Mesenteric fat pad (tissue), 1 donor: ENCODE results near the gene PDLIM3. TPM values are rescaled to one million over a fixed set of nuclear protein-coding genes. Genes with fewer than 3 reads are reported as not detected.
"Not testable (repeated sequence)": the region's sequence is repeated elsewhere in the genome, so short reads cannot be mapped to it uniquely, and the experiment has no call there.

Experiments
- DNase-seq: peaks from one replicate; pipeline ENCODE4 v3.0.0-alpha.2; 2020; ENCODE audit warnings: low spot score
- long read RNA-seq: library from polyadenylated mRNA; unstranded; transcript quantifications from one replicate; pipeline ENCODE4 v2.0.0, GENCODE V29; 2020
- total RNA-seq: library from RNA; stranded (reverse); fragmentation: NEBNext Ultra II Directional; extraction: Animal tissue kit (Norgen Biotek cat#: 25700); gene quantifications from one replicate; pipeline ENCODE4 v1.2.1, GENCODE V29; 2021
- donor health status: DM: yes; HTN: yes; CAD: no.

PDLIM3 gene
- 58.5 TPM for total RNA-seq
- long read RNA-seq, transcript PDLIM3-203 (7 exons, 1,672 nt): major isoform, 44 of 65 reads
- long read RNA-seq, partial matches to known transcripts: 2 of 65 reads
- long read RNA-seq, other reads (novel, unspliced or antisense): 17 of 65 reads

GRCh38 chr4:185534866-185535611 is at the start of gene PDLIM3:
Gene PDLIM3, minus strand, starts transcription at chr4:185535507. Its CDS starts 73 bp downstream, at chr4:185535434.
- DNase-seq: peak; percentile 90

GRCh38 chr4:185583813-185584212 is 48.5 kb upstream of the PDLIM3 start:
- DNase-seq: no peak

DNA sequence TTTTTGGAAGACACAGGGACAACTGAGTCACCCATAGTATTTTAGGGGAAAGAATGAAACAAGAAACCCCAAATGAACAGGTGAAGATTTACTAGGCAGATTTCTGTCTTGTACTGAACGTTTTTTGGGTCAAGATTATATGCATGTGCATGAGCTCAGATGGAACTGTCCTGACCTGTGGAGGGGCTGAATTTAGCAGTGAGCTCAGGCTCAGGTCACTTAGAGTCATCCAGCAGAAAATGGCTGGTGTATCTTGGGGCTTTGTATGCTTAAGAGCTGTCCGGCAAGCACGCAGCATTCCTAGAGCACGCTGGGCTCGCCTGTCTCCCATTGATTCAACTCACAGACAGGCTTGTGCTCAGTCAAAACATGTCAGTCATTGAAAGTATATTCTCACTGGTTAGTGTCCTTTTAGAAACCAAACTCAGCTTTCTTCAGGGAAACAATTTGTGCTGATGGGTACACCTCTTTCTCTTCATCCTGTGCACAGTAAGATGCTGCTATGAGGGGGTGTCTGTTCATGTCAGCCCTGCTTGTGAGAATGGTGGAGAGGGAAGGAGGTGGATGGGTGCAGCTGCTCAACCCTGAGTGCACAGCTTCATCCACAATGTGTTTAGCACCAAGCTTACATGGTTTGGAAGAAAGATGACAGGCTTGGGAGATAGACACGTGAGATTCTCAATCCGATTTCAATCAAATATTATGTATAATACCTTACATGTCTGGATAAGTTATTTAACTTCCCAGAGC is 47.5 kb upstream of the PDLIM3 start:
- DNase-seq: no peak

DNA sequence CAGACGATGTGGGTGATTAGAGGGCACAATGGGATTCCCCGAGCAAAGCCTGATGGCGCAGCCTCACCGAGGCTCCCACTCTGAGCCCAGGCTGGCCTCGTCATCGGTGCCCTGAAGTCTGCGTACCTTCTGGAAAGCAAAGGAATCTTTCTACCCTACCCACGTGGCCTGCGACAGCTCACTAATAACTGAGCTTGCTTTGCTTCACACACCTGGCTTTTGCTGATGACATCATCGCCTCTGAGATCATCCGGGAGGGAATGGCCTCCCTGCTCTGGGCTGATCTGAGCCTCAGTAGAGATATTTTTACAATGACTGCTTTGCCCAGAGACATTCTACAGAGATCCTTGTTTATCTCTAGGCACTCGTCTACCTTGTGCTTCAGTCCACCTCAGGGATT is 45.4 kb upstream of the PDLIM3 start:
- DNase-seq: no peak

DNA sequence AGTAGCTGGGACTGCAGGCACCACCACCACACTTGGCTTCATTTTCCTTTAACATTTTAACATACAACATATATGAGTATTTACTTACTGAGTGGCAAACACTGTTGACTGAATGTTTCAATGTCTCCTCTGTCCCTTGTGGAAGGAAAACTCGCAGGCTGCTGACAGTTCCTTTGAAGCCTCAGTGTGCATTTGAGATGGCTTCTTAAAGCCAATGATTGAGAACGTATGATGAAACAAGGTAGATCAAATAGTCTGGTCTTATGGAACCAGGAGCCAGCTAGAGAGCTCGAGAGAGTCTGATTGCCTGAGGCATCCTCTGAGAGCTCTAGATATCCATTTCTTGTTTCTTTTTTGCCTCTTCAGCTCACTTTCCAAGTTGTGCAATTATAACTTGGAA is 43.0 kb upstream of the PDLIM3 start:
- no peak for DNase-seq

GRCh38 chr4:185576962-185577950 is 41.9 kb upstream of the PDLIM3 start:
- DNase-seq: no peak

- DNase-seq: no peak
Observed at GRCh38 chr4:185576314-185576961, 41.1 kb upstream of the PDLIM3 start.

GRCh38 chr4:185573651-185574199 is 38.4 kb upstream of the PDLIM3 start:
- DNase-seq: no peak

GRCh38 chr4:185570727-185571126 is 35.4 kb upstream of the PDLIM3 start:
- no peak for DNase-seq

DNA sequence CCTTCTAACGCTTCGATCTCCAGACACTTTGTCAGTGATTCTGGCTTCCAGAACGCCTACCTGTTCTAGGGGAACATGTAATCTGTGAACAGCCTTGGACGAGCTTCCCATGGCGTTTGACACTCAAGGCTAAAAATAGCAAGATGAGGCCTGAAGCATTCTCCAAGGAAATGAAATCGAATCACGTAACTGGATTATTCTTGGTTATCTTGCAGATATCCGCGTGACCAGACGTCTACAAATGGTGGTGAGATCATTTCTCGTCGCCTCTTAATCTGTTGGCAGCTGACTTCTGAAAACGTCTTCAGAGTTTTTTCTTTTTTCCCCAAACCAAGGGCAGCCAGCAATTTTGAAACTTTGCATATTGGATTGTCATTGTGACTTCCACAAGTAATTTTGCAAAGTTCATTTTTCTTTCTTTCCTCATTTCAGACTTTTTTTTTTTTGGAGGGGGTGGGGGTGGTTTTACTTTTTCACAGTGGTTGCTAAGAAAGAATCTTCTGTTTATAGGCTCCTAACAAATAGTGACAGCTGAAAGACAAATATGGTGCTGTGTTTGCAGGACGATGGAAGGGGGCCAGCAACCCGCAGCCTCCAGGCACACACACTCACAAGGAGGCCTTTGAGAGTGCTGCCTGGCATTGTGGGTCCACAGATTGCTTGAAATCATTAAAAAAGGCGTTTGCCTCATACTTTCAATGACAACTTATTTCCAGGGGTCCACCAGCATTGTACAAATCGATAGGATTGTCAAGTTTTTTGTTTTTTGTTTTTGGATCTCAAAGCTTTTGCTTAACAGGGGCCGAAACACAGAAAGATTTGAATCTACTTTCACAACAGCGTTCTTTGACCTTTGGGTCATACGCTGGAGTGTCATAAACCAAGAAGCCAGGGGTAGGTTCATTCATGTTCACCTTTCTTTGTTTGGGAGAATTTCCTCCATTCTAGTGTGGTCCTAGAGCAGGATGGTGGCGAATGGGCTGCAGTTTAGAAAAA is 32.4 kb upstream of the PDLIM3 start:
- no peak for DNase-seq

- no peak for DNase-seq
Observed at GRCh38 chr4:185566972-185567371, 31.7 kb upstream of the PDLIM3 start.

DNA sequence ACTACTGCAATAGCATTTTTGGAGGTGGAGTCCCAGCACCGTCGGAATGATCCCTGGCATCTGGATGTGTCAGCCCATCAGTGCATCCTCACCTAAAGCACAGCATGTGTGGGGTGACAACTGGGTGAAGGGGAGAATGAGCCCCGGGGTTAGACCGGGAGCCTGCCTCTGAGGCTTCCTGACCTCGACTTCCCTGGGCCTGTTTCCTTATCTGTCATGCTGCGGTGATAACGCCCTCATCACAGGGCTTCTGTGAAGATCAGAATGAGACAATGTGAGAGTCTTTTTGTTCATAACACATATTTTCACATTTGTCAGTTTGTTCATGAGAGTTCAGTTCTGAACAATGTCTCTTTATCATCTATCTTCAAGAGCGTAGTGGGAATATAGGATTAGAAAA is 31.1 kb upstream of the PDLIM3 start:
- DNase-seq: no peak

DNA sequence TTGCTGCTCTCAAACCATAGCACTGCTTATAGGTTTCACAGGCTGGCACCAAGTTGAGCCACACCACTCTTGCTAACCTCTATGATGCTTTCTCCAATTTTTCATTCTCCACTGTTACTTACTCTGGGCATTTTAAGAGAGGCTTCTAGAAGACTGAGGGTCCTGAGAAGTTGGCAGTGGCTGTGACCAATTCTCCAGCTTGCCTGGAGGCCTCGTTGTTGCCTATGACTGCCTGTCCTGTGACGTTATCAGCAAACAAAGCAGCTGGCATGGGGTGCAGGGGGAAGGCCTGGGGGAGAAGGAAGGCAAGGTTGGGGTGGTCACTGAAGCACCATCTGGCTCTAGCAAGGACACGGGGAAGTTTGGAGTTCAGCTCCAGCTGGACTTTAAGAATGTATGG is 30.4 kb upstream of the PDLIM3 start:
- DNase-seq: no peak

DNA sequence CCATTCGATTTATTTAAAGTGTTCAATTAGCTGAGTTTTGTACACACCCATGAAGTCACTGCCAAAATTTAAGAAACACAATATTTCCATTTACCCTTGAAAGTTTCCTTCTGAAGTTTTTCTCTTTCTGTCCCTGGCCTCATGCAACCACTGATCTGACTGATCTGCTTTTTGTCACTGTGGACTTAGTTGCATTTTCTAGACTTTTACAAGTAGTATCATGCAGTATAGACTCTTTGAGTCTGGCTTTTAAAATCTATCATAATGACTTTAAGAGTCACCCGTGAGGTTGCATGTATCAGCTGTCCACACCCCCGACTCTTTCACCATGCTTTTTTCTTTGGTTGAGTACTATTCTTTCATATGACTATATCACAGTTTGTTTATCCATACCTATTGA is 29.0 kb upstream of the PDLIM3 start:
- no peak for DNase-seq

GRCh38 chr4:185562531-185562930 is 27.2 kb upstream of the PDLIM3 start:
- no peak for DNase-seq

- DNase-seq: no peak
Observed at GRCh38 chr4:185560316-185560715, 25.0 kb upstream of the PDLIM3 start.

DNA sequence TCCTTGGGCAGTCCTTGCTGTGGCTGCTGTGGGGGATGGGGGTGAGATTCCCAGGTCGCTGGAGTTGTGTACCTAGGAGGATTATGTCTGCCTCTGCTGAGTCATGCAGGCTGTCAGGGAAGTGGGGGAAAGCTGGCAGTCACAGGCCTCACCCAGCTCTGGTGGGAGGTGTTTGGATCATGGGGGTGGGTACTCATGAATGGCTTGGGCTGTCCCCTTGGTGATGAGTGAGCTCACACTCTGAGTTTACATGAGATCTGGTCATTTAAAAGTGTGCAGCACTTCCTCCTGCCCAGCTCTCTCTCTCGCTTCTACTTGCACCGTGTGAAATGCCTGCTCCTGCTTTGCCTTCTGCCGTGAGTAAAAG is 24.6 kb upstream of the PDLIM3 start:
- DNase-seq: no peak

DNA sequence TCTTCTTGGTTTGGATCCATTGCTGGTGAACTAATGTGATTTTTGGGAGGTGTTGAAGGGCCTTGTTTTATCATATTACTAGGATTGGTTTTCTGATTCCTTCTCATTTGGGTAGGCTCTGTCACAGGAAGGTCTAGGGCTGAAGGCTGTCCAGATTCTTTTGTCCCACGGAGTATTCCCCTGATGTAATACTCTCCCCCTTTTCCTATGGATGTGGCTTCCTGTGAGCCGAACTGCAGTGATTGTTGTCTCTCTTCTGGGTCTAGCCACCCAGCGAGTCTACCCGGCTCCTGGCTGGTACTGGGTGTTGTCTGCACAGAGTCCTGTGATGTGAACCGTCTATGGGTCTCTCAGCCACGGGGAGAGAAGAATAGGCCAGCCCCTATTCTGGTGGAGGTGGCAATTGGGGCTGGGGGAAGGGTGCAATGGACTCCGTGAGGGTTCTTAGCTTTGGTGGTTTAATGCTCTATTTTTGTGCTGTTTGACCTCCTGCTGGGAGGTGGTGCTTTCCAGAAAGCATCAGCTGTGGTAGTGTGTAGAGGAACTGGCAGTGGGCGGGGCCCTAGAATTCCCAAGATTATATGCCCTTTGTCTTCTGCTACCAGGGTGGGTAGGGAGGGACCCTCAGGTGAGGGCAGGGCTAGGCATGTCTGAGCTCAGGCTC is 24.1 kb upstream of the PDLIM3 start:
- not testable (repeated sequence) for DNase-seq
